Femur (tissue), 1 donor: ENCODE data around the gene TMEM174.

ENCODE experiments used
- DNase-seq: peaks from one replicate; pipeline ENCODE4 v3.0.0-alpha.2; 2017

The TMEM174 gene

GRCh38 chr5:73154208-73155006 is 18.6 kb upstream of the TMEM174 start:
- no peak for DNase-seq

- peak; percentile 38 for DNase-seq
Measured at GRCh38 chr5:73155271-73156222, 17.4 kb upstream of the TMEM174 start.

GRCh38 chr5:73157414-73158303 is 15.3 kb upstream of the TMEM174 start:
- no peak for DNase-seq

GRCh38 chr5:73158313-73158712 is 14.7 kb upstream of the TMEM174 start:
- no peak for DNase-seq

- no peak for DNase-seq
Measured at GRCh38 chr5:73160239-73160671, 12.7 kb upstream of the TMEM174 start.

GRCh38 chr5:73170522-73170921 is 2.5 kb upstream of the TMEM174 start:
- no peak for DNase-seq

GRCh38 chr5:73171495-73171894 is 1.5 kb upstream of the TMEM174 start:
- DNase-seq, result no peak

- no peak for DNase-seq
Measured at GRCh38 chr5:73174100-73174815, 1.3 kb downstream of the TMEM174 start.

GRCh38 chr5:73176250-73176649 is 3.3 kb downstream of the TMEM174 start:
- no peak for DNase-seq

GRCh38 chr5:73178265-73178664 is 5.3 kb downstream of the TMEM174 start:
- DNase-seq, result no peak

GRCh38 chr5:73179730-73180129 is 6.7 kb downstream of the TMEM174 start:
- no peak for DNase-seq

- no peak for DNase-seq
Measured at GRCh38 chr5:73180566-73180965, 7.6 kb downstream of the TMEM174 start.

GRCh38 chr5:73182307-73182706 is 9.3 kb downstream of the TMEM174 start:
- DNase-seq, result no peak

- DNase-seq, result no peak
Measured at GRCh38 chr5:73183000-73183399, 10.0 kb downstream of the TMEM174 start.

GRCh38 chr5:73183481-73183891 is 10.5 kb downstream of the TMEM174 start:
- DNase-seq, result no peak

- no peak for DNase-seq
Measured at GRCh38 chr5:73186976-73187375, 14.0 kb downstream of the TMEM174 start.

GRCh38 chr5:73188764-73189531 is 16.0 kb downstream of the TMEM174 start:
- no peak for DNase-seq

GRCh38 chr5:73189871-73190376 is 16.9 kb downstream of the TMEM174 start:
- DNase-seq, result peak; percentile 55

GRCh38 chr5:73192370-73192769 is 19.4 kb downstream of the TMEM174 start:
- no peak for DNase-seq

GRCh38 chr5:73193592-73193991 is 20.6 kb downstream of the TMEM174 start:
- no peak for DNase-seq

- no peak for DNase-seq
Measured at GRCh38 chr5:73196201-73196600, 23.2 kb downstream of the TMEM174 start.
